Sciatic nerve (tissue), 2 donors: Measurements from ENCODE around the gene WNT2B. TPM values are rescaled to one million over a fixed set of nuclear protein-coding genes. Genes with fewer than 3 reads are reported as not detected.

Experiments used
- ATAC-seq: fragments of 200-7000 bp; cut with Tn5 transposase; one replicate; pipeline ENCODE4 v1.9.1; 2020; ENCODE audit warnings: mild to moderate bottlenecking, moderate library complexity
- DNase-seq: peaks from one replicate; pipeline ENCODE4 v3.0.0-alpha.2; 2020; ENCODE audit warnings: low spot score
- intact Hi-C: fragments of 100-400 bp; cut with DNase I; formaldehyde crosslinking; loops from one replicate; pipeline ENCODE4 v1.14.2; 2022
- microRNA-seq: library from miRNA; unstranded; fragments of <30 nt; microRNA quantifications from one replicate; pipeline ENCODE4 v1.2.0, GENCODE V29; 2020
- total RNA-seq: library from RNA; stranded (reverse); fragmentation: NEBNext Ultra II Directional; extraction: Animal tissue kit (Norgen Biotek cat#: 25700); gene quantifications from one replicate; pipeline ENCODE4 v1.2.1, GENCODE V29; 2021
- donor health status: DM: no; HTN: no; CAD: no.
- donor health status: DM: no; HTN: no; CAD: no.

WNT2B gene
- total RNA-seq, 1 donor from 2014 or later = 10.9 TPM

DNA sequence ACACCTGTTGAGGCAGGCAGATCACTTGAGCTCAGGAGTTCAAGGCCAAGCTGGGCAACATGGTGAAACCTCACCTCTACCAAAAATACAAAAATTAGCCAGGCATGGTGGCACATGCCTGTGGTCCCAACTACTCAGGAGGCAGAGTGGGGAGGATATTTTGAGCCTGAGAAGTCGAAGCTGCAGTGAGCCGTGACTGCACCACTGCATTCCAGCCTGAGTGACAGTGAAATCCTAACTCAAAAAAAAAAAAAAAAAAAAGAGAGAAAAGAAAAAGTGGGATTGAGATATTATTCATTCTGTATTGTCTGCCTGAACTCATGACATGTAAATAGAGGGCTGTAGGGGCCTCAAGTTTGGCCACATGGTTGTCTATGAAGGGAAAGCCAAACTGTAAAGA, 37.3 kb downstream of the WNT2B start:
- ATAC-seq (no peak), DNase-seq (no peak)
- intact Hi-C loops = no loop called here

DNA sequence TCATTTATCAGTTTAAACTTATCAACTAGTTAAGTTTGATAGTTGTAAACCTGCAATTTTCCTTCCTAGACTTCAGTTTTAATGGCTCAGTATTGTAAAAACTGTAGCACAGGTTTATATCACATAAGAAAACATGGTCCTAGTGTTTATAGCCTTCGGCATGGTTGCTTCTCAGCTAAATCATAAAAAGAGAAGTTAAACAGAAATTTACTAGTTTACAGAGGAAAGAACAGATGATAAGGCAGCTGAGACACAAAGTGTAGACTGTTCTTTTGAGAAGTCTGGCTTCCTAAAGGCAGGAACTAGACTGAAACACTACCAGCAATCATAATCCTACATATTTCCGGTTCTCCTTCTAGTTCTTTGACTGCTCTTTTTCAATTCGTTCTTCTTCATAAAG, 39.8 kb downstream of the WNT2B start:
- ATAC-seq (no peak), DNase-seq (no peak)
- intact Hi-C loops = no loop called here

DNA sequence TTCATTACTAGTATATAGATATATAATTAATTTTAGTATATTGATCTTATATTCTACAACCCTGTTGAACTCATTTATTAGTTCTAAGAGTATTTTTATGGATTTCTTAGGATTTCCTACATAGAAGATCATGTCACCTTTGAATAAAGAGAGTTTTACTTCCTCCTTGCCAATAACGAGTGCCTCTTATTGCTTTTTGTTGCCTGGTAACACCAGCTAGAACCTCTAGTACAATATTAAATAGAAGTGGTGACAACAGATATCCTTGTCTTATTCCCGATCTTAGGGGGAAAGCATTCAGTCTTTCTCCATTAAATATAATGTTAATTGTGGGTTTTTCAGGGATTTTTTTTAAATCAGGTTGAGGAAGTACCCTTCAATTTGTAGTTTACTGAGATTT, 40.8 kb downstream of the WNT2B start:
- ATAC-seq = no peak
- intact Hi-C loops = no loop called here

GRCh38 chr1:112554411-112554810, 45.6 kb downstream of the WNT2B start:
- intact Hi-C loops = no loop called here
- no peak for DNase-seq
- ATAC-seq = no peak

More for the DNA sequence above, 40.8 kb downstream of the WNT2B start:
- DNase-seq = no peak

GRCh38 chr1:112557385-112557784, 48.6 kb downstream of the WNT2B start:
- DNase-seq (no peak), ATAC-seq (no peak)
- intact Hi-C loops = no loop called here

DNA sequence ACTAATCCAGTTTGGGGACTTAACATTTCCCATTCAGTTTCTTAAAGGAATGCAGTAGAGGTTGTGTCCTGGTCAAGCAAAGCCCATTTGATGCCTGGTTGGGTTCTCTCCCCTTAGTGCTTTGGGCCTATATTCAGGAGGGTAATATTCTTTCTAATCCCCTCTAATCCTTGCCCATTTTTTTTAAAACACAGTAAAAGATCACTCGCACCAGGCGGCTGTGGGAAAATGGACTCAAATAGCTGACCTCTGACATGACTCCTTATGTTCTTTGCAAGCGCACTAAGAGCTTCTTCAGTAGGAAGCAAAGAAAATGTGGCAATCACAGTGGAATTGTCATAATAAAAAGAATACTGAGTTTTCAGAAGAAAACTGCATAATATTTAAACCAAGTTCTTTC, 49.9 kb downstream of the WNT2B start:
- DNase-seq = no peak
- ATAC-seq = no peak
- intact Hi-C loops = no loop called here

DNA sequence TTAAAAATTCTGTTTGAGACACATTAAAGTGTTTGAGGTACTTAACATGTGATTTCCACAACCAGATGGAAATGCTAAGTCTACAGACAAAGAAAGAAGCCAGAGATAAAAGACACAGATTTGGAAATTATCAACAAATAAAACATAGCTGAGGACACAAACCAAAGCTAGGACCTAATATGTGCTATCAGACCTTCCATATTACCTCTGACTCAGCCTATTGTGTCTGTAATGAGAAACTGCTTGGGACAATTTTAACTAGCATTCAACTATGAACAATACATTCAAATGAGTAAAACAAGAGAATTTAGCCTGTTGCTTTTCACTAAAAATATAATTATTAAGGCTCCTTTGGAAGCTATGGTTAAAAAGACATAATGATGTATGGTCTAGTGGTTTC, 54.6 kb downstream of the WNT2B start:
- intact Hi-C loops = no loop called here
- DNase-seq = no peak
- ATAC-seq = no peak

- intact Hi-C loops = no loop called here
- no peak for ATAC-seq
- no peak for DNase-seq
Observed at GRCh38 chr1:112564081-112564480, 55.3 kb downstream of the WNT2B start.

DNA sequence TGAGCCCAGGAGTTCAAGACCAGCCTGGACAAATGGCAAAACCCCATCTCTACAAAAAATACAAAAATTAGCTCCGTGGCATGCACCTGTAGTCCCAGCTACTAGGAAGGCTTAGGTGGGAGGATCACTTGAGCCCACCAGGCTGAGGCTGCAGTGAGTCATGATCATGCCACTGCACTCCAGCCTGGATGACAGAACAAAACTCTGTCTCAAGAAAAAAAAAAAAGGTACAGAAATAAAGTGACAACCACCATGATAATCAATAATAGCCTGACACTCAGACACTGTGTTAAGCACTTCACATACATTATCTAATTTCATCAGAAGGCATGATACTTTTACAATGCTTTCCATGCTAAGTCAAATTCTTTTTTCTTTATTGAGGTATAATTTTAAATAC, 57.0 kb downstream of the WNT2B start:
- intact Hi-C loops = no loop called here
- no peak for ATAC-seq
- no peak for DNase-seq

DNA sequence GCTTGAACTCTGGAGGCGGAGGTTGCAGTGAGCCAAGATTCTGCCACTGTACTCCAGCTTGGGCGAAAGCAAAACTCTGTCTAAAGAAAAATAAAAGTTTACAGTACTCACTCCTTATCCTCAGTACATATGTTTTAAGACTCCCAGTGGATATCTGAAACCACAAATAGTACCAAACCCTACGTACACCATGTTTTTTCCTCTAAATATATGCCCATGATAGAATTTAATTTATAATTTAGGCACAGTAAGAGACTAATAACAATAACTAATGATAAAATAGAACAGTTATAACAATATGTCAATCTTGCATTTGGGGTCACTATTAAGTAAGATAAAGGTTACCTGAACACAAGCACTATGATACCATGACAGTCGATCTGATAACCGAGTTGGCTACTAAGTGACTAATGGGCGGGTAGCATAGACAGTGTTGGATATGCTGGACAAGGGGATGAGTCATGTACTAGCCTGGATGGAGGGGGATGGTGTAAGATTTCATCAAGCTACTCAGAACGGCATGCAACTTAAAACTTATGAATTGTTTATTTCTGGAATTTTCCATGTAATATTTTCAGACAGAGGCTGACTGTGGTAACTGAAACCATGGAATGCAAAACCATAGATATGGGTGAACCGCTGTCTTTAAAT, 66.5 kb downstream of the WNT2B start:
- ATAC-seq = no peak
- no peak for DNase-seq
- intact Hi-C loops = no loop called here

GRCh38 chr1:112576240-112576639, 67.5 kb downstream of the WNT2B start:
- no peak for ATAC-seq
- intact Hi-C loops = no loop called here
- DNase-seq = no peak

Small RNAs within 50 kb of the gene (microRNA-seq; reads per million reads assigned to microRNA genes)
- gene MIR4256 = not detected

Other genes with a start within 250 kb of the WNT2B start
- 63.4 TPM for gene CTTNBP2NL, start 112.8 kb upstream of the WNT2B start, total RNA-seq
- 29.7 TPM for gene ST7L, start 110.2 kb downstream of the WNT2B start, total RNA-seq
- gene CAPZA1, start 110.9 kb downstream of the WNT2B start, total RNA-seq = 108 TPM
- gene MOV10, start 165.7 kb downstream of the WNT2B start, total RNA-seq = 57.5 TPM
- 241 TPM for gene RHOC, start 198.2 kb downstream of the WNT2B start, total RNA-seq
- gene PPM1J, start 206.4 kb downstream of the WNT2B start, total RNA-seq = 1.8 TPM